Stimulated activated CD8-positive, alpha-beta memory T cell treated with anti-CD3 and anti-CD28 coated beads, Interleukin-12 subunit alpha, Interleukin-12 subunit beta, amount 100 ng/mL, for 1 hour (primary cell): ENCODE results near the gene TSEN54.
A peak's percentile ranks its signal among the peaks of the same experiment; 100 is the strongest.

Experiments used
- DNase-seq: peaks from one replicate; pipeline ENCODE4 v3.0.0-alpha.2; 2020; ENCODE audit warnings: low read depth

The TSEN54 gene

DNA sequence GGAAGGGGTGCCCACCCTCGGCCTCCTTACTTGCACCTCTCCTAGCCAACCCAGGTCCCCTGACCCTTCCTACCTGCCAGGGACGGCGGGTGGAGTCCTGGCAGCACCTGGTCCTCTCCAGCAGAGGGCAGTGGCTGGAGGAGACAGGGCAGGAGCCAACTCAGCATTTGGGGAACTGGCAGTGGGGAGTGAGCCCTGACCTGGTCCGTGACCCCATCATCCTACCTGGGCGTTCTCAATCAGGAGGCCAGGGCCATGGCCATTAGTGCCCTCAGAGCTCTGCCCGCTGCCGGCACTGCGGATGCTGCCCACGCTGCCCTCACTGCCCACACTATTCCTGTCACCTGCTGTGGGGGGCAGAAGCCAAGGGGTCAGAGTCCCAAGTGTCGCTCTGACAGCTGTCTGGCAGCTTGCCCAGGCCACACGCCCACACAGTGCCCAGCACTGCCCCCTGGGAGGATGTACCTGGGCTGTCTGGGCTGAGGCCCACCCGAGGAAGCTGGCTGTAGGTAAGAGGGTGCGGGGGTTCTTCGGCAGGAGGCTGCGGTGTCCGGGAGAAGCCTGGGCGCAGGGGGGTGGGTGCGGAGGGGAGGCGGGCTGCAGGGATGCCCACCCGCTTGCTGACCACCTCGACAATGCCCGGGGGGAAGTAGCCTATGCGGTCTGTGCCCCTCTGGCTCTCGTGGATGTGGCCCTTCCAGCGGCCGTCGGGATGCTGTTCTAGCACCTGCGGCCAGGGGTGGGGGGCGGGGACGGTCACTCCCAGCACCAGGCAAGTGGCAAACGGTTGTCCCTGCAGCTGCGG, 11.8 kb upstream of the TSEN54 start:
- no peak for DNase-seq

GRCh38 chr17:75505152-75505409, 11.2 kb upstream of the TSEN54 start:
- no peak for DNase-seq

DNA sequence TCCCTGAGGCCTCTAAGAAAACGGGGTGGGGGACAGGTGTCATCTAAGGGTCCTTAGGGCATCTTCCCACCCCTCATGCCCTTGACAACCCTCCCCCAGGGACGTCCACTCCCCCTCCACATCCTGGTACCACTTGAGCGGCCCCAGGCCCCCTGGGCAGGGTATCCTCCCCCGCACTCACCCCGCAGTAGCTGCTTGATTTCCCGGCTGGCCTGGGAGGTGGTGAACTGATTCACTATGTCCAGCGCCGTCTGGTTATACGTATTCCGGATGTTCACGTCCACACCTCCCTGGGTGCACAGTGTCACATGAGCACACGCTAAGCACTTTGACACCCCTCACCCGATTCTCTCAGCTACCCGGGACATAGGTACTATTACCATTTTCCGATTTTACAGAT, 10.7 kb upstream of the TSEN54 start:
- no peak for DNase-seq

DNA sequence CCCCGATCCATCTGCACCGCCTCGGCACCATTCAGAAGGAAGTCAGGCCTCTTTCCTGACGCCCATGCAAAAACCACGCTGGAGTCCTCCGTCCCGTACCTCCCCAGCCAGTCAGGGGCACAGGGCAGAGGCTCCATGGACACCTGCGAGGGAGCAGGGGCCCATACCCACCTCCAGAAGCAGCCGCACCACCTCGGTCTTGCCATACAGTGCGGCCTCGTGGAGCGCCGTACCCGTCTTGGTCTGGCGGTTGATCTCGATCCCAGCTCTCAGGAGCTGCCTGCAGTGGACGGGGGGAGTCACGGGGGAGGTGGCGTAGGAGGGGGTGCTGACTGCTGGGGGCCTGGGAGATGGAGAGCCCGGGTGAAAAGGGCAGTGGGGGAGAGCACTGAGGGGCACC, 10.2 kb upstream of the TSEN54 start:
- no peak for DNase-seq

DNA sequence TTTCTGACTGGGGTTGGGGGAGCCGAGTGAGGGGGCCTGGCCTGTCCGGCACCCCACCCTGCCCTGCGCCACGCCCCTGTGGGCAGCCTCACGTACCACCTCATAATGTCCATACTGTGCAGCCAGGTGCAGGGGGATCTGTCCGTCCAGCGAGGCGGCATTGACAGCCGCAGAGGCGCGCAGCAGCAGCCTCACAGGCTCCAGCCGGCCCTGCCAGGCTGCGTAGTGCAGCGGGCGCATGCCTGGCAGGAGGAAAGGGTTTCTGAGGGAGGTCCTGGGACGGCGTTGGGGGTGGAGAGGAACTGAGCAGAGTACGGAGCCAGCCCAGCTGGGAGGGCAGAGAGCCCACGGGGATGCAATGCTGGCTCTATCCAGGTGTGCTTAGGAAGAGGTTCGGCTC, 9.4 kb upstream of the TSEN54 start:
- DNase-seq = no peak

DNA sequence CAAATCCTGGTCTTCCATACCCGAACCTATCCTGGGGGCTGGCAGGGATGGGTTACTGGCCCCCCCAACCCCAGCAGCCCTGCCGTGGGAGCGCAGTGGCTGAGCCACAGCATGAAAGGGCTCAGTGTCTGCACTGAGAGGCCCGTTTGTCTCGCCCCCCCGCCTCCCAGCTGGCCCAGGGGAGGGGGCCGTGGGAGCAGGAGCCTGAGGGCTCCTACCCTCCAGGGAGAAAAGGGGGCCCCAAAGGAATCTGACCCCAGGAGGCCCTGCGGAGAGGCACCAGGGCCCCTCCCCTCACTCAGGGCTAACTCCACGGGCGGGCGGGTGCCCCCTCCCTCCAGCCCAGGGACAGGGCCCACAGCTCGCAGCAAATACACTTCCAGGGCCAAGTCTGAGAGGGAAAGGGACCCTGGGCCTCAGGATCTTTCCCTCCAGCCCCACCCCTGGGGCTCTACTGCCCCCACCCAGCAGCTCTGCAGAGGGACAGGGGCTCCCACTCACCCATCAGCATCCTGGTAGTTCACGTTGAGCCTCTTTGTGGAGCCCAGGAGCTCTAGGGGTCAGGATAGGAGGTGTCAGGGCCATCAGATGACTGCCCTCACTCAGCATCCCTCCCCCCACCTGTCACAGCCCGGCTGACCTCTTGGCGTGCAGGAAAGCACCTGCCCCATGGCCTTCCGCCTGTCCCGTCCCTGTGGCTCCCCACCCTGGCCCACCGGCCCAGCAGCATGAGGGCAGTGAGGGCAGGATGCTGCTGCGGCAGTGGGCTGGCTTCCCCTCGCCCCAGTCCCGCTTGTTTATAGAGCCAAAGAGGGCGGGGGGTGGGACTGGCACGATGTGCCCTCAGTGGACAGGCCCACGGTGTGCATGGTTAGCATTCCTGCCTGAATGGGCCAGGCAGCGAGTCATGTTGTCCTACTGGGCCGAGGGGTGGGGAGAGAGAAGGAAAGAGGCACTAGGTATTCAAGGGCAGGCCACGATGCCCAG, 8.3 kb upstream of the TSEN54 start:
- DNase-seq = no peak

GRCh38 chr17:75508931-75509361, 7.4 kb upstream of the TSEN54 start:
- DNase-seq = no peak

DNA sequence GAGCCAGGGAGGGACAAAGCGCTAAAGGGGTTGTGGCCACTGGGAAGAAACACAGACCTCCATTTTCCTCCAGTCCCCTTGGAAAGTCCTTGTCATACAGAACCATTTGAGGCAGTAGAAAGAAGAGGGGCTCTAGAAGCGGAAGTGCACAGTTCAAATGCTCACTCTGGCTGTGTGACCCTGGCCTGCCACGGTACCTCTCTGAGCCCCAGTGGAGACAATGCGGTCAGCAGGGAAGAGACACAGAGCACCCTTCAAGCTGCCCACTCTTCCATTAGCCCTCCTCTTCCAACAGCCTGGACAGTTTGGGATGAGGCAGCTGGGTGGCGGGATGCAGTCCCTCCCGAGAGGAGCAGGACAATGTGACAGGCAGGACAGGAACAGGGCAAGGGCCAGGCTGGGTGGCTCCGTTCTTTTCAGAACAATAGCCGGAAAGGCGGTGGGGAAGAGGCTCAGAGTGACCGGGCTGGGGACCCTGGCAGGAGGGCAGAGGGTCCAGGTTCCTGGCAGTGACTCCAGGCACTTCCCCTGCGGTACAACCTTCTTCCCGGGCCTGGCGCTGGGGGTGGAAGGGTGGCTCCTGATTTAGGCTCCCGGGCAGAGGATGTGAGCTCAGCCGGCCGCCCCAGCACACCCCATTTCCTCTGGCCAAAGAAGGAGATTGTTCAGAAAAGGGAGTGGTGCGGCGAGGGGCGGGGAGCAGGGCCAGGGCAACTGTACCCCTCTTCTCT, 6.6 kb upstream of the TSEN54 start:
- no peak for DNase-seq

DNA sequence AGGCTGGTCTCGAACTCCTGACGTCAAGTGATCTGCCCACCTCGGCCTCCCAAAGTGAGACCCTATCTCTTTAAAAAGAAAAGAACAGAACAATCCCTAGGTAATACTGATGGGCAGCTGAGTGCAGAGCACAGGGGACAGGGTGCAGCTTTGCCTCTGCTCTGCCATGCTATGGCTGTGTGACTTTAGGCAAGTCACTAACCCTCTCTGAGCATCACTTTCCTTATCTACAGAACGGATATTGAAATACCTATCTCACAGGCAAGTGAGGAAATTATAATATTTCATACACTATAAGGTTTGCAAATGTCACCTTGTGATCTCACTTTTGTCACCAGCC, 5.1 kb upstream of the TSEN54 start:
- DNase-seq = no peak

DNA sequence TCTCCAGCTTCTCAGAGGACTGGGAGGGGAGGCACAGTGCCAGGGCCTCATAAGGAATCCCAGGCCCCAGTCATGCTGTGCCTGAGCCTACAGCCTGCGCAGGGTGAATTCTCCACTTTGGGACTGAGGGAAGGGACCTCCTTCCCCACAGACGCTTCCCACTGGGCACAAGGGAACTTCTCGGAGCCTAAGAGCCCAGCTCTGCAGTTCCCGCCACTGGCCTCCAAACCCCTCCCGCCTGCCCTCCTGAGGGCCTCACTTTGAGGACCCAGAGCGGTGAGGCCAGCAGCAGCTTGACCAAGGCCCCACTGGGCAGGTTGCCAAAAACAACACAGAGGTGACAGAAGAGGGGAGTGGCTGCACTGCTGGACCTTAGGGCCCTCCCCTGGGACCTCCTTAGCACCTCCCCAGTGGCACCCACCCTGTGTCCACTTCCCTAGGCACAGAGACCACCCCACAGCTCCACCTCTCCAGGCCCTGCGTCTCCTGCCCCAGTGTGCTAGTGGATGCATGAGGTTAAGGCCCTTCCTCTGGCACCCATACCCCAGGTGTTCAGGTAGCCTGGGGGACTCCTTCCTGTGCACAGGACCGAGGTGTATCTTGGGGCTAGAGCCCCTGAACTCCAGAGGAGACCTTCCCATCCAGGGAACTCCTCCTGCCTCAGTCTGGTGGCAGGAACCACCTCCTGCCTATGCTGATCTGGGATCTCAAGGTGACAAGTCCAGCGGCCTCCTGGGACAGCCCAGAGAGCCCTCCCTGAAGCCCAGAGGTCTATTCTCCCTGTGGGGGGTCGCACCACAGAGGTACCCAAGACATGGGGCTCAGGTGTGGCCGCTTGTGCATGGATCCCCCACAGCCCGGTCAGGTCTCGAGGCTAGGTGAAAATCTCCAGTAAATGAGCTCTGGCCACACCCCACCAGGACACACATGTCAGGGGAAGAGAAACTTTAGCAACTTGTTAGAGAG, 4.4 kb upstream of the TSEN54 start:
- no peak for DNase-seq

GRCh38 chr17:75512926-75513640, 3.2 kb upstream of the TSEN54 start:
- DNase-seq = no peak

DNA sequence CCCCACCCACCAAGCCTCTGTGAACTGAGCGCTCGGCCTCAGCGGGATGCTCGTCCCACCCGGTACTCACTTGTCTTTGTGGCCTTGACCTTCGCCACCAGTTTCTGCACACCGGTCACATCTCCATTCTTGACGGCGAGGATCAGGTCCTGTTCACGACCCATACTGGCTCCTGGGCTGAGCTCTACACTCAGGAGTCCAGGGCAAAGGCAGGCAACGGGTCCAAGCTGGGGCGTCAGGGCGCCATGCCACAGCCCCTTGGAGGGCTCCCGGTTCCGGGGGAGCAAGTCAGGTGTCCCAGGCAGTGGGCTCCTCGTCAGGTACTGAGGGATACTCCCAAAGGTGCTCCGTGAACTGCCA, 2.7 kb upstream of the TSEN54 start:
- no peak for DNase-seq

GRCh38 chr17:75514299-75514918, 1.9 kb upstream of the TSEN54 start:
- no peak for DNase-seq

DNA sequence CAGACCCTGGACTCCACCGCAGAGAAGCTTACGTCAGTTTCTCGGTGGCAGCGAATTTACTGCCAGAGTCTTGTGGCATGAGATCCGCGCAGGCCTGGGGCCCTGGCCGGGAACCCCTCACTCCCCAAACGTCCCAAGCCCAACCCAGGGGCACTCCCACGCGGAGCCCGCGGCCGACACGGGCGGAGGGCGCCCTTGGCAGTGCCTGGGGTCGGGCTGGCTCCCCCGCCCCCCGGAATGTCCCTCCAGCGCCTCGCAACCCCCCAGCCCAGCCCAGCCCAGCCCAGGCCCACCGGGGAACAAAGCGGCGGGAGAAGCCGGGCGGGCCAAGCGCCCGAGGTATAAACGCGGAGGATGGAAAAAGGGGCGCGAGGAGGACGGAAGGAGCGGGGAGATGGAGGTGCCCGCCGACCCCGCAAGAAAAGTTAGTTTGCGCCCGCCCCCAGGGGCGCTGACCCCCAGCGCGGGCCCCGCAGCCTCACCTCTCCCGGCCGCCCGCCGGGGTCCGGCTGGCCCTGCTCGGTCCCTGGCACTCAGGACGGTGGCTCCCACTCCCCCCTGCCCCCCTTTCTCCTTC, 1.3 kb upstream of the TSEN54 start:
- DNase-seq = no peak

DNA sequence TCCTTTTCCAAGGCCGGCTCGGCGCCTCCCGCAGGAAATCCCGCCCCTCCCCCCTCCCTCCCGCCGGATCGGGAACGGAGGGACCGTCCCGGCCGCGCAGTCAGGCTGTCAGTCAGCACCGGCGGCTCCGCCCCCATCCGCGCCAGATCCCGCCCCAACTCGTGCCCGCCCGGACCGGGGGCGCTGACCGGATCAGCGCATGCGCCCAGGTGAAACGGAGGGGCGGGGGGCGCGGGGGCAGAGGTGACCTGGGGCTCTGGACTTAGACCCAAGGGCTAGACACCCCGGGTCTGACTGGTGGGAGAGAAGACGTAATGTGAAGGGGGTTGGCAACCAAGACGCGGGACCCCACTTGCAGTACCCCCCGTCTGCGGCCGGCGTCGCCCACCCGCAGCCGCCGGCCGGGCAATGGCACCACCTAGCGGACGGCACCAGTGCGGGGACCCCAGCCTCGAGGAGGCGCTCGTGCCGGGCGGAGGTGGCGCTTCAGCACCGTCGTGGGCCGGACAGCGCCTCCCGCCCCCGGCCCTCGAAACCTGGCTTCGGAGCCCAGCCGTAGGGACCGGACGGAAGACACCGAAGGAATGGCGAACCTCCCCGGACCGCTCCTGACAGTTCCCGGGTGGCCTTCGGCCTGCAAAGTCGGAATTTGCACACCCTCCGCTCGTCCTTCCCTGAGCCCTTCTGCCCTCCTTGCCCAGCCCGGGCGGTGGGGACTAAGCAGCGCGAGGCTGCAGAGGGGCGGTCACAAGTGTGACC, 653 bp upstream of the TSEN54 start, which contains the start of gene CASKIN2:
TSS of gene CASKIN2 (minus strand) at position 42 of the 759 bp plus-strand sequence. CDS start 1,733 bp downstream, outside the sequence.
- DNase-seq = peak; percentile 49

DNA sequence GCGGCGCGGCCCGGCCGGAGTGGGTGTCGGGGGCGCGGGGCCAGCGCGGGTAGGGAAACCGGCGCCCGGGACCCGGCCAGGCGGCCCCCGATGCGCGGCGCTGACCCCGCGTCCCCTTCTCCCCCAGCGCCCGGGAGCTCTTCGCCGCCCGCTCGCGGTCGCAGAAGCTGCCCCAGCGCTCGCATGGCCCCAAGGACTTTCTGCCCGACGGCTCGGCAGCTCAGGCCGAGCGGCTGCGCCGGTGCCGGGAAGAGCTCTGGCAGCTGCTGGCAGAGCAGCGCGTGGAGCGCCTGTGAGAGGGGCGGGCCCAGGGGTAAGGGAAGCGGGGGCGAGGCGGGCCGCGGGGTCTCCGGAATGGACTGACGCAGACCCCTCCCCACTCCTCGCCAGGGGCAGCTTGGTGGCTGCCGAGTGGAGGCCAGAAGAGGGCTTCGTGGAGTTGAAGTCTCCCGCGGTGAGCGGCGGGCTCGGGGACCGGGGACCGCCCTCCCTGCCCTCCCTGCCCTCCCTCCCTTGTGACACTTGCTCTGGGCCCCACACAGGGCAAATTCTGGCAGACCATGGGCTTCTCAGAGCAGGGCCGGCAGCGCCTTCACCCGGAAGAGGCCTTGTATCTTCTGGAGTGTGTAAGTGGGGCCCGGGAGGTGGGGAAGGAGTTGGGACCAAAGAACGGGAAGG, 430 bp downstream of the TSEN54 start:
- no peak for DNase-seq

DNA sequence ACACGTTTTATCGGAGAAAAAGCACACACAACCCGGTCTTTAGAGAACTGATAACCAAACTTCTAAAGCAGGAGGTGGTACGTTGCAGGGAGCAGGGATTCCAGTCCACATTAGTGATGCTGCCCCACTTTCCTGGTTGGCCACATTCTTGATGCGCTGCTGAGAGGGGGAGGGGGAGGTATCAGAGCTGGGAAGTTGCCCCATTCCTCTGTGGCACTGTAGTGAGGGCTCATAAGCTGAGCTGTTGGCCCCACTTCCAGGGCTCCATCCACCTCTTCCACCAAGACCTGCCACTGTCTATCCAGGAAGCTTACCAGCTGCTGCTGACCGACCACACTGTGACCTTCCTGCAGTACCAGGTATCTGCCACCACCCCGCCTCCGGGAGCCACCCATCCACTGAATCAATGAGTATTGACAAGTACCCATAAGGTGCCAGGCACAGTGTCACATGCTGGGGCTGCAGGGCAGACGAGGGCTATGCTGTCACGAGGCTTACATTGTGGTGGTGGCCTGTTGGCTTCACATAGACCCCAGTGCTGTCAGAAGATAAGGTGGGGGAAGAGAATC, 1.1 kb downstream of the TSEN54 start:
- no peak for DNase-seq

DNA sequence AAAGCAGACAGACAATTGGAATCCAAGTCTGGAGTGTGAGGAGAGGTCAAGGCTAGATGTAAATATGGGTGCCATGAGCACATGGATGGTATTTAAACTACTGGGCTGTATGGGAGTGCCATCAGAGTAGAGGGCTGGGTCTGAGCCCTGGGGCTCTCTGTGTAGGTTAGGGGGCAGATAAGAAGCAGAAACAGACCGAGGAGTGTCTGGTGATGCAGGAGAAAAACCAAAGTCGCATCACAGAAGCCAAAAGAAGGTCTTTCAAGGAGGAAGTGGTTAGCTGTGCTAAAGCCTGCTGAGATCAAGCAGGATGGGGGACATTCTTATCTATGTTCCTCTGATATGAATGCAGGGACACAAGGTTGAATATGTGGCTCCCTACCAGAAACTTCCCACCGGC, 1.9 kb downstream of the TSEN54 start:
- no peak for DNase-seq
